Raji (cell line): Measurements from ENCODE around the gene BACH2.

Experiments
- POLR2A ChIP-seq: IDR thresholded peaks from 2 replicates; pipeline ENCODE4 v1.6.1; 2011; ENCODE audit warnings: low read depth, low read length, control low read depth; ENCODE audit not compliant: insufficient read depth

BACH2 gene

DNA sequence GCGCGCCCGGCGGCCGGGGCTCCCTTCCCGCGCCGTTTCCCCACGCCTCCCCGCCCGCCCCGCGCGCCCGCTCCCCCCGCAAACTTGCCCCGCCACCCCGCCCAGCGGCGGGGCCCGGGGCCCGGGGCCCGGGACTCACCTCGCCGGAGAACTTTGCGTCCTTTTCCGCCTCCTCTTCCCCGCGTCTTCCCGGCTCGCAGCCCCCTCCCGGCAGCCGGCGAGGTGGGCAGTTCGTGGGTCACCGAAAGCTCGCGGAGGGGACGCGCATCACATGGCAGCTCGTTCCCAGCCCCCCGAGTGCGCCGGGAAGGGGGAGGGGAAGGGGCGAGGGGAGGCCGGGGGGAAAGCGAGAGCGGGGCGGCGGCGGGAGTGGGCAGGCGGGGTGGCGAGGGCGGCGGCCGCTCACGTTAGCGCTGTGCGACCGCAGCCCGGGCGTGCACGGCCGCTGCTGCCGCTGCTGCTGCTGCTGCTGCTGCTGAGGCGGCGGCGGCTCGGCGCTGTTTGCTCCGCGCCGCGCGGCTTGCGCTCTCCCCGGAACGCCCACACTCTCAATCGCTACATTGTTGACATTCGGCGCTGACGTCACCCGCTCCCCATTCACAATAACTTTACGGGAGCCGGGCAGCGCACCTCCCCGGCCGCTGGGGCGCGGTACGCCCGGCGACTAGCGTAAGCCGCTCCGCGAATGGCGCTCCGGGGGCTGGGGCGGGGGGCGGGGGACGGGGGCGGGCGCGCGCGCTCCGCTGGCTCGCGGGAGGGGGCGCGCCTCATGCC, at the start of gene BACH2:
BACH2 (minus strand) TSS at position 503 of the 774 bp plus-strand sequence. CDS start 287,999 bp downstream, outside the sequence.
- TF ChIP-seq POLR2A, result peak; percentile 71

DNA sequence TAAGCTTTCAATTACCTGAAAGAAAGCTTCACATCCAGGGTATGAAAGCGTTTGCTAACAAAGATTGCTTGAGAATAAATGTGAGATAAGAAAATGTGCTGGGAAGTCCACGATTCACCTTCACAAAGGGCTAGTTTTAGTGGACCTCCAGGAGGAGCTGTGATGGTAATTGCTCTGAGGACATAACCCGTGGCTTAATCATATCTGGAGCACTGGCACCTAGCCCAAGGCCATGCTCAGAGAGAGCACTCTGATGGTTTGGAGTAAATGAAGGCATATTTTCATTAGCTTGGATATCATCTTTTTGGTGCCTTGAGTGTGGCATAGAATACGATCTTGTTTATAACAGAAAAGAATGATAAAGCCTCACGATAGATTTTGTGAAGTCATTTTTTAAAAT, 46.9 kb upstream of the BACH2 start:
- TF ChIP-seq POLR2A, result no peak

DNA sequence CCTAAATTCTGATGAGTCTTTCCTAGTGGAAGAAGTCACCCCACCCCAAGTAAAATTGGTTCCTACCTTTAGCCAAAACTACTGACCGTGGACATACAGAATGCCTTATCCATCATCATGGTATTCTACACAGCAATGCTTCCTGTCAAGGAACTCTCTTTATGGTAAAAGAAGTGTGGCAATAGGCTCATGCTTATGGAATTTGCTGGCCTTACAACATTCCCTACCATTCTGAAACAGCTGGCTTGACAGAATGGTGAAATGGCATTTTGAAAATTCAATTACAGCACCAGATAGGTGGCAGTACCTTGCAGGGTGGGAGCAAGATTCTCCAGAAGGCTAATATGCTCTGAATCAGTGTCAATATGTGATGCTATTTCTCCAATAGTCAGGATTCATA, 41.8 kb upstream of the BACH2 start:
- no peak for TF ChIP-seq POLR2A

DNA sequence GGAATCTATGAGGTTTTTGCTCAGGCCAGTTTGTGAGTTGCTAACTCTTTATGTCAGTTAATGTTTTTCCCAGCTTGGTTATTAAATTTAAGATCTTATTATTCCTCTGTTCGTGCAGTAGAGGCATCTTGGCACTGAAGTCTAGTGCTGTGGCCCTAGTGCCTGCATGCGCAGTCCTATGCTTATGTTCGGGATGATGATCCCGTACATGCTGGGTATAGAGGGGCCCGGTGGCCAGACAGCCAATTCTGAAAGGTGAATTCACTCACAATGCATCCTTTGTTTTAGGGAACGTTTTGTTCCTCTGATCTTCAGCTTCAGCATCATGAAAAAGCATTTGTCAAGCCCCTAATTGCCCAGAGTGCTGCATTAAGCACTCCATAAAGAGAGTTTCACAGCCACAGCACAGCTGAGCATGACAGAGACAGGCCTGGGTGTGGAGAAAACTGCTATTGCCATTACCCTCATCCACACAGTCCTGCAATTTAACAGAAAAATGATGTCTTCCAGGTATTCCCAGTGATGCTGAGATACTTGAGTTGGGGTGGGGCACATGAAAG, 39.8 kb upstream of the BACH2 start:
- TF ChIP-seq POLR2A, result no peak

DNA sequence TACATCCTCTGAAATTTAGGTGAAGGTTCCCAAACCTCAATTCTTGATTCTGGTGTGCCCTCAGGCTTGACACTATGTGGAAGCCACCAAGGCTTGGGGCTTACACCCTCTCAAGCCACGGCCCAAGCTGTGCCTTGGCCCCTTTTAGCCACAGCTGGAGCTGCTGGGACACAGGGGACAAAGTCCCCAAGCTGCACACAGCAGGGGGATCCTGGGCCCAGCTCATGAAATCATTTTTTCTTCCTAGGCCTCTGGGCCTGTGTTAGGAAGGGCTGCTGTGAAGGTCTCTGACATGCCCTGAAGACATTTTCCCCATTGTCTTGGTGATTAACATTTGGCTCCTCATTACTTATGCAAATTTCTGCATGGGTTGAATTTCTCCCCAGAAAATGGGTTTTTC, 37.3 kb upstream of the BACH2 start:
- TF ChIP-seq POLR2A, result no peak

DNA sequence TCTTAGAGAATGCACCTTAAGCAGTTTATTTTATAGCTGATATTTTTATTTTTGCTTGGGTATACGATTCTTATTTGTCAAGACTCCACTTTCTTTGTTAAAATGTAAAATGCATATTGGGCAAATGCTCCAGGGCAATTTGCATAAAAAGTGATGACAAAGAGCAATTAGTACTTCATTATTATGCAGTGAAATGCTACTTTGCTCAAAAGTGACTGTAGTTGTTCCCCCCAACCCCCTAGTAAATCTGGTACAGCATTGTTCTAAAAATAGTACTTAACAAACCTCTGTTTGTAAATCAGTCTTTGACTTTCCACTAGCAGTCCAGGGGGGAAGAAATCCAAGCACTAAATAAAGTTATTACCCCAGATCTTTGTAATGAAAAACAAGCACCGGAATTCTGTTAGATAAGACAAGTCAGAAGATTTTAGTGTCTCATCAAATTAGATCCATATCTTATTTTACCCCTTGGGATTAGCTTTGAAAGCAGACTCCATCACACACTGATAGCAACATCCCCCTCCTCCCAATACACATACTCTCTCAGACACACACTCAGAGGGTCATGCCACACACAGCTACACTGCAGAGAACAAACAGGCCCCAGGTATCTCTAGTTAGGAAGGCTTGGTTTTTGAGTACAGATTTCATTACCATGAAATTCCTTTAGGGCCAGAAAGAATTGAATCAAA, 32.9 kb upstream of the BACH2 start:
- no peak for TF ChIP-seq POLR2A

DNA sequence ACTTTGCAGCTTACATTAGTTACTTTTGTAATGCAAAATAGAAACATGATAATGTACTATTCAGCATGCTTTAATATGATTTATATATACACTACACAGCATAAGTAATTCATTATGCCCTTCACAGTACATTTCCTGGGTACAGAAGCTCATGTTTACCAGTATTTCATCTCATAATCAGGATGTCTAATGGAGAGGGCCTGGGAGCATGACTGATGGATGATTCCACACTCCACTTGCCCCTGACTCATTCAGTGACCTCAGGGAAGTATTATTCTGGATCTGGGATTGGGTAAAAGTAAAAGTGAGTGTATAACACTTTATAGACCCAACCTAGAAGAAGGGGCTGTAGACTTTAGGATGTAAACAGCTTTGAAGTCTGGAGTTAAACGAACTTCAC, 31.4 kb upstream of the BACH2 start:
- TF ChIP-seq POLR2A, result peak; percentile 47

DNA sequence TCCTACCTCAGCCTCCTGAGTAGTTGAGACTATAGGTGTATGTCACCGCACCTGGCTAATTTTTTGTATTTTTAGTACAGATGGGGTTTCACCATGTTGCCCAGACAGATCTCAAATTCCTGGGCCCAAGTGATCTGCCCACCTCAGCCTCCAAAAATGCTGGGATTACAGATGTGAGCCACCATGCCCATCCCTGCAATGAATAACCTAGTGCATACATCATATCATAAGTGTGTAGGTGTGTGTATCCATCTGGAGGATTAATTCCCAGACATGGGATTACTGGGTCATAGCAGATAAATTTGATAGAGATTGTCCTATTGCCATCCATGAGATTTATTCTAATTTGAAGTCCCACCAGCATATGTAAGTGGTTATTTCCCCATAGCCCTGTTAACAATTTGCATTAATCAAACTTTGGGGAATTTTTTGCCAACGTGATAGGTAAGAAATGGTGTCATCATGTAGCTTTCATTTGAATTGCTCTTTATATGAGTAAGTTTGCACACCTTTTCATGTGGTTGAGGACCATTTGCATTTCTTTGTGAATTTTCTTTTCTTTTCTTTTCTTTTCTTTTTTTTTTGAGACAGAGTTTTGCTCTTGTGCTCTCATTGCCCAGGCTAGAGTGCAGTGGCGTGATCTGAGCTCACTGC, 29.9 kb upstream of the BACH2 start:
- TF ChIP-seq POLR2A, result peak; percentile 28; the same call in 1 of the 2 replicates

DNA sequence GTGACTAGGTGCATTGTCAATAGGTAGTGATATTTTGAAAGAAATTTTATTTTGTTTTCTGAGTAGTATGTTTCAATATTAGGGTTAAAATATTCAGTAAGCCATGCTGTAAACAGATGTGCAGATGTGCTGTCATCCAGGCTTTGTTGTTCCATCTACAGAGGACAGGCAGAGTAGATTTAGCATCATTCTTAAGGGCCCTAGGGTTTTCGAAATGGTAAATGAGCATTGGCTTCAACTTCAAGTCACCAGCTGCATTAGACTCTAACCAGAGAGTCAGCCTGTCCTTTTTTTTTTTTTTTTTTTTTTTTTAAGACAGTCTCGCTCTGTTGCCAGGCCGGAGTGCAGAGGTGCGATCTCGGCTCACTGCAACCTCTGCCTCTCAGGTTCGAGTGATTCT, 27.1 kb upstream of the BACH2 start:
- no peak for TF ChIP-seq POLR2A

DNA sequence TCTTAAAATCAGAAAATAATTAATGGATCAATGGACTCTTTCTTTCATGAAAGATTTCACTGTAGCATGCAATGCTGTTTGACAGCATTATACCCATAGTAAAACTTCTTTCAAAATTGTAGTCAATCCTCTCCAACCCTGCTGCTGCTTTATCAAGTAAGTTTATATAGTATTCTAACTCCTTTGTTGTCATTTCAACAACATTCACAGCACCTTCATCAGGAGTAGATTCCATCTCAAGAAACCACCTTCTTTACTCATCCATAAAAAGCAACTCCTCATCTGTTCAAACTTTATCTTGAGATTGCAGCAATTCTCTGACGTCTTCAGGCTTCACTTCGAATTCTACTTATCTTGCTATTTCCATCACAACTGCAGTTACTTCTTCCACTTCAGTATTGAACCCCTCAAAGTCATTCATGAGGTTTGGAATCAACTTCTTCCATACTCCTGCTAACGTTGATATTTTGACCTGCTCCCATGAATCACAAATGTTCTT, 26.4 kb upstream of the BACH2 start:
- TF ChIP-seq POLR2A, result no peak

DNA sequence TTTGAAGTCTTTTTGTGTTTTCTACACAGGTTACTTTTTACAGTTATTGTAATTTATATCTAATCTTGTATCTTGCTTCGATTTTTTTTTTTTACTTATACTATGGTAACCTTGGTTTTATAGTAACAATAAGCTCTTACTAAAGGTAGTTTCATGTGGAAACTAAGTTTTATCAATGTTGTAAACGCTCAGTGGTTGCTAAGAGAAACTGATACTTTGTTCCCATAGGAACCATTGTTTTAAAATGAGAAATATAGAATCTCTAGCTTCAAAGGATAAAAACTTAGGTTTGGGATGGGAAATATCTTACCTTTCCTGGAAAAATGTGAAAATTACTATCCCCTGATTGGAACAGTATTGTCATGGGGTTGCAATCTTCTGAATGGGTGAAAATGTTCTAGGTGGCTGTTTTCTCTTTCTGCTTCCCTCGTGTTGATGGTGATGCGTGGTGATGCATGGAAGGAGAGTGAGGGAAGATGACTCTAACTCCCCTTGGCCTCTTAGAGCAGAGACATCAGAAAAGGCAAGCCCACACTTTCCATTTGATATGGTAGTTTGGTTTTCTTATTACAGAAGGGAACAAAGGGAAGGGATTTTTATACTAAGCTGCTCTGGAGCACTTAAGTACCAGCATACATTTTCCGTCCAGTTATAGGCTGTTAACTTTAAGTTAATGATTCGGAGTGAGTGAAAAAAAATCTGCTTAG, 23.5 kb upstream of the BACH2 start:
- no peak for TF ChIP-seq POLR2A

DNA sequence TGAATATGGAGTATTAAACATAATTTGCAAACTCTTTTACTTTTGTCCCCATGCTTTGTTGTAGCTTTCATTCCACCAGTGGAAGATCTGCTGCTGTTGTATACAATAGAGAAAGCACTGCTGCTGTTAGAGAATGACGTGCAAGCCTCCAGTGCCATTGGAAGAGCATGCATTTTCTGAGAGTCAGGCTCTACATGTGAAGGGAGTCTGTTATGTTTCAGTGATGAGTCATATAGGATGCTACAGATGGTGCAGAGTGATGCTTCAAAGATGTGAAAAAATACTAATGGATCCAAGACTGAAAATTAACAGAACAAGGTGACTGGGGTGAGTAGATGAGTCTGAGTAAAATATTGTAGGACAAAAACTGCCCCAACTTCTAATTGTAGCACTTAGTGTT, 22.4 kb upstream of the BACH2 start:
- no peak for TF ChIP-seq POLR2A

DNA sequence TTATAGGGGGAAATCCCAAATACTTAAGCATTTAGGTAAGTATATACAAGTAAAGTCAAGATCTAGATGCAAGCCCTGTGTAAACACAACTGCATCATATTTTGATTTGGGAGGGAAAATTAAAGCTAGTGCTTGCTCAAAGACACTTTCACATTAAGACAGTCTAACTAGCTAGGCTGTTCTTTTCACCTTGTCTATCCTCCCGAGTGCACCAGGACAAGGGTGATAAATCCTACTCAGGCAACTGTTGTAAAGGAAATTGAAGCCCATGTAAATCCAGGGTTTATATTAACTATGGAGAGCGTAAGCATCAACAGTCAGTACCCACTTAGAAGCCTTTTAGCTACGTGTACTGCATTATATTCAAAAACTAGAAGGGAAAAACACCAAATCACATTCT, 19.3 kb upstream of the BACH2 start:
- TF ChIP-seq POLR2A, result peak; percentile 38; the same call in 1 of the 2 replicates

DNA sequence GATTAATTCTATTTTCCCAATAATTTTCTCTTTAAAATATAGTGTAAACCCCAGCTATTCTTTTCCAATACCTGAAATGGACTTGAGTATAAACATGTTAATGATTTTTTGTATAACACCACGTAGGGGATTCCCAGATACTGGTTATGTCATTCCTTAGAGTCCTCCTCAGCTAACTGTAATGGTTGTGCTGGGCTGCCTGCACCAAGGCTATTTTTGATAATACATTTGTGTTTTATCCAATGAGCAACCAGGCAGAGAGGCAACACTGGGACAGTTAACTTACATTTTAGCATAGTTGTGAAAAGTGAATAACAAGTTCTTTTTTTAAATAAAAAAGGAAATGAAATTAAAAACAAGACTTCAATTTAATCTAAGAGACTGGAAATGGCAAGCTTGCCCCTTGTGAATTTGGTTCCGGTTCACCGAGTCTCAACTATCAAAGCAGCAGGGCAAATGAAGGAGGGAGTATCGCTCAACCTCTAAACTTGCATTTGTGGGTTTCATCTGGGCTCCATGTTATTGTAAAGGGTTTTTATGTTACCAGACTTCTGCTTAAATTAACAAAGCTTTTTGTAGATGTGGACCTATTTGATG, 18.8 kb upstream of the BACH2 start:
- TF ChIP-seq POLR2A, result 0 out of 2 replicates have a peak, but pooled peaks have one; percentile 21
